Naive B cell (primary cell): ENCODE results near the gene UQCRC2. TPM values are rescaled to one million over a fixed set of nuclear protein-coding genes. Genes with fewer than 3 reads are reported as not detected.
"Not testable (repeated sequence)": the region's sequence is repeated elsewhere in the genome, so short reads cannot be mapped to it uniquely, and the experiment has no call there.

Experiments used
- ATAC-seq, 2 donors: fragments of 150-1000 bp; cut with Tn5 transposase; 2 replicates each; pipeline ENCODE4 v1.10.0; 2021; ENCODE audit warnings: low read depth in 2 of 2, mild to moderate bottlenecking in 2 of 2, moderate library complexity in 2 of 2
- DNase-seq: peaks from one replicate; pipeline ENCODE4 v3.0.0; 2022
- H3K27ac Mint-ChIP-seq, 6 donors: one replicate each; pipeline ENCODE4 v1.8.0; 2020 to 2022; ENCODE audit warnings: mild to moderate bottlenecking in 6 of 6, mixed read lengths in 6 of 6, moderate library complexity in 5 of 6, inconsistent platforms in 2 of 6
- H3K27me3 Mint-ChIP-seq, 3 donors: one replicate each; pipeline ENCODE4 v1.8.0; 2021 to 2022; ENCODE audit warnings: mixed read lengths in 3 of 3, mild to moderate bottlenecking in 1 of 3
- H3K36me3 Mint-ChIP-seq, 2 donors: one replicate each; pipeline ENCODE4 v1.8.0; 2020 to 2022; ENCODE audit warnings: mixed read lengths in 2 of 2, inconsistent platforms in 1 of 2, mild to moderate bottlenecking in 1 of 2
- H3K4me1 Mint-ChIP-seq, 3 donors: one replicate each; pipeline ENCODE4 v1.8.0; 2020 to 2022; ENCODE audit warnings: mixed read lengths in 3 of 3, inconsistent platforms in 1 of 3, mild to moderate bottlenecking in 1 of 3, moderate library complexity in 1 of 3
- H3K4me3 Mint-ChIP-seq, 8 donors: one replicate each; pipeline ENCODE4 v1.8.0; 2020 to 2022; ENCODE audit warnings: mild to moderate bottlenecking in 8 of 8, mixed read lengths in 8 of 8, moderate library complexity in 8 of 8, inconsistent platforms in 2 of 8
- H3K9me3 Mint-ChIP-seq, 7 donors: one replicate each; pipeline ENCODE4 v1.8.0; 2020 to 2022; ENCODE audit warnings: mixed read lengths in 7 of 7, mild to moderate bottlenecking in 5 of 7, inconsistent platforms in 2 of 7, moderate library complexity in 1 of 7
- polyA plus RNA-seq, 6 donors: library from polyadenylated mRNA; unstranded; fragments of 300-500 nt; fragmentation: Illumina TruSeq; gene quantifications; one replicate each; pipeline ENCODE4 v1.2.3, GENCODE V29; 2021; ENCODE audit warnings: low read depth in 6 of 6

The UQCRC2 gene
- polyA plus RNA-seq, 6 donors from 2014 or later, result 153 to 292 (median 181) TPM

GRCh38 chr16:21989133-21989532 is 36.0 kb downstream of the UQCRC2 start:
- peak overlapping the region in 1 of 6 donors; percentile 74 for H3K27ac Mint-ChIP-seq
- H3K4me3 Mint-ChIP-seq, result no peak overlapping the region
- no peaks in the 10 kb centered on the region for H3K9me3 Mint-ChIP-seq
- ATAC-seq (no peak), DNase-seq (no peak)
- no peaks in the 10 kb centered on the region for H3K36me3 Mint-ChIP-seq
- no peaks in the 10 kb centered on the region for H3K27me3 Mint-ChIP-seq
- H3K4me1 Mint-ChIP-seq, result no peaks in the 10 kb centered on the region

GRCh38 chr16:21989751-21990150 is 36.6 kb downstream of the UQCRC2 start:
- no peaks in the 10 kb centered on the region for H3K9me3 Mint-ChIP-seq
- no peaks in the 10 kb centered on the region for H3K36me3 Mint-ChIP-seq
- no peak for ATAC-seq
- DNase-seq, result no peak
- H3K27ac Mint-ChIP-seq, result peak overlapping the region in 1 of 6 donors; percentile 74
- no peaks in the 10 kb centered on the region for H3K27me3 Mint-ChIP-seq
- H3K4me1 Mint-ChIP-seq, result no peaks in the 10 kb centered on the region
- no peak overlapping the region for H3K4me3 Mint-ChIP-seq

- Mint-ChIP-seq H3K4me1 (no peaks in the 10 kb centered on the region), H3K36me3 (no peaks in the 10 kb centered on the region), H3K27me3 (no peaks in the 10 kb centered on the region), H3K4me3 (no peak overlapping the region), H3K27ac (peak overlapping the region in 1 of 6 donors; percentile 69), H3K9me3 (no peaks in the 10 kb centered on the region)
- no peak for DNase-seq
- ATAC-seq, result no peak
Observed at GRCh38 chr16:21990381-21990944, 37.3 kb downstream of the UQCRC2 start.

- no peaks in the 10 kb centered on the region for H3K36me3 Mint-ChIP-seq
- H3K27me3 Mint-ChIP-seq, result no peaks in the 10 kb centered on the region
- no peak overlapping the region for H3K4me3 Mint-ChIP-seq
- ATAC-seq (no peak), DNase-seq (no peak)
- H3K4me1 Mint-ChIP-seq, result no peaks in the 10 kb centered on the region
- no peaks in the 10 kb centered on the region for H3K9me3 Mint-ChIP-seq
- H3K27ac Mint-ChIP-seq, result no peak overlapping the region
Observed at GRCh38 chr16:21991621-21992020, 38.5 kb downstream of the UQCRC2 start.

GRCh38 chr16:21994856-21995465 is 41.8 kb downstream of the UQCRC2 start:
- Mint-ChIP-seq H3K36me3 (no peaks in the 10 kb centered on the region), H3K4me3 (peak overlapping the region in 1 of 8 donors; percentile 41), H3K27ac (no peak overlapping the region), H3K4me1 (no peaks in the 10 kb centered on the region), H3K27me3 (no peaks in the 10 kb centered on the region), H3K9me3 (peaks cover 0 to 1% (median 0%) of the 10 kb centered on the region in 7 donors)
- DNase-seq (no peak), ATAC-seq (no peak)

- DNase-seq (no peak), ATAC-seq (no peak)
- H3K27ac Mint-ChIP-seq, result peak overlapping the region in 3 of 6 donors; percentile 21 to 71 (median 22)
- no peak overlapping the region for H3K4me3 Mint-ChIP-seq
- peaks cover 0 to 1% (median 0%) of the 10 kb centered on the region in 7 donors for H3K9me3 Mint-ChIP-seq
- H3K27me3 Mint-ChIP-seq, result no peaks in the 10 kb centered on the region
- peaks cover 9 to 12% (median 9%) of the 10 kb centered on the region in 3 donors for H3K4me1 Mint-ChIP-seq
- no peaks in the 10 kb centered on the region for H3K36me3 Mint-ChIP-seq
Observed at GRCh38 chr16:21996923-21997696, 43.9 kb downstream of the UQCRC2 start.

GRCh38 chr16:21997697-21998480 is 44.7 kb downstream of the UQCRC2 start:
- Mint-ChIP-seq H3K27ac (peak overlapping the region in 1 of 6 donors; percentile 49), H3K4me3 (no peak overlapping the region), H3K27me3 (no peaks in the 10 kb centered on the region), H3K4me1 (peaks cover 9 to 13% (median 9%) of the 10 kb centered on the region in 3 donors), H3K36me3 (no peaks in the 10 kb centered on the region), H3K9me3 (peaks cover 0 to 1% (median 0%) of the 10 kb centered on the region in 7 donors)
- no peak for DNase-seq
- no peak for ATAC-seq

- Mint-ChIP-seq H3K36me3 (no peaks in the 10 kb centered on the region), H3K4me1 (peaks cover 9 to 17% (median 10%) of the 10 kb centered on the region in 3 donors)
Observed at GRCh38 chr16:22001591-22001990, 48.4 kb downstream of the UQCRC2 start.

GRCh38 chr16:22002047-22002446 is 48.9 kb downstream of the UQCRC2 start:
- not testable (repeated sequence) for H3K4me3 Mint-ChIP-seq, H3K27me3 Mint-ChIP-seq, ATAC-seq, DNase-seq, H3K36me3 Mint-ChIP-seq, H3K27ac Mint-ChIP-seq, H3K9me3 Mint-ChIP-seq
- H3K4me1 Mint-ChIP-seq, result peaks cover 13 to 22% (median 14%) of the 10 kb centered on the region in 3 donors

More at GRCh38 chr16:22001591-22001990, 48.4 kb downstream of the UQCRC2 start:
- Mint-ChIP-seq H3K4me3 (peak overlapping the region in 2 of 8 donors; percentile 4 to 46), H3K27me3 (no peaks in the 10 kb centered on the region), H3K27ac (no peak overlapping the region), H3K9me3 (peaks cover 0 to 1% (median 0%) of the 10 kb centered on the region in 7 donors)
- DNase-seq, result no peak
- ATAC-seq, result no peak

- Mint-ChIP-seq H3K27ac (peak overlapping the region in 2 of 6 donors; percentile 15 to 86), H3K9me3 (no peaks in the 10 kb centered on the region), H3K4me3 (peak overlapping the region in 1 of 8 donors; percentile 38), H3K36me3 (no peaks in the 10 kb centered on the region), H3K27me3 (no peaks in the 10 kb centered on the region), H3K4me1 (peaks cover 19 to 28% (median 21%) of the 10 kb centered on the region in 3 donors)
- ATAC-seq, result no peak
- DNase-seq, result no peak
Observed at GRCh38 chr16:22003195-22003594, 50.0 kb downstream of the UQCRC2 start.

GRCh38 chr16:22004341-22004740 is 51.2 kb downstream of the UQCRC2 start:
- H3K4me3 Mint-ChIP-seq, result peak overlapping the region in 1 of 8 donors; percentile 66
- H3K4me1 Mint-ChIP-seq, result peaks cover 30 to 32% (median 32%) of the 10 kb centered on the region in 3 donors
- no peak overlapping the region for H3K27ac Mint-ChIP-seq

GRCh38 chr16:22005746-22006145 is 52.6 kb downstream of the UQCRC2 start:
- H3K9me3 Mint-ChIP-seq, result no peaks in the 10 kb centered on the region
- H3K4me3 Mint-ChIP-seq, result peak overlapping the region in 2 of 8 donors; percentile 84 to 96
- peaks cover 33 to 40% (median 38%) of the 10 kb centered on the region in 3 donors for H3K4me1 Mint-ChIP-seq
- ATAC-seq (no peak), DNase-seq (no peak)
- no peak overlapping the region for H3K27ac Mint-ChIP-seq
- H3K36me3 Mint-ChIP-seq, result no peaks in the 10 kb centered on the region
- no peaks in the 10 kb centered on the region for H3K27me3 Mint-ChIP-seq

More at GRCh38 chr16:22004341-22004740, 51.2 kb downstream of the UQCRC2 start:
- DNase-seq (no peak), ATAC-seq (no peak)
- Mint-ChIP-seq H3K9me3 (no peaks in the 10 kb centered on the region), H3K27me3 (no peaks in the 10 kb centered on the region), H3K36me3 (no peaks in the 10 kb centered on the region)

- Mint-ChIP-seq H3K4me3 (peak overlapping the region; percentile 84 to 96 (median 93)), H3K9me3 (no peaks in the 10 kb centered on the region), H3K36me3 (no peaks in the 10 kb centered on the region), H3K4me1 (peaks cover 32 to 42% (median 33%) of the 10 kb centered on the region in 3 donors), H3K27me3 (no peaks in the 10 kb centered on the region), H3K27ac (peak overlapping the region in 5 of 6 donors; percentile 19 to 96 (median 90))
- no peak for DNase-seq
- ATAC-seq, result no peak
Observed at GRCh38 chr16:22006636-22007035, 53.5 kb downstream of the UQCRC2 start.
